Left lung (tissue), 14 donors: ENCODE measurements around the gene PLA2G2E. TPM values are rescaled to one million over a fixed set of nuclear protein-coding genes. Genes with fewer than 3 reads are reported as not detected.

Experiments
- ATAC-seq: fragments of 200-7000 bp; cut with Tn5 transposase; one replicate; pipeline ENCODE4 v1.9.1; 2020; ENCODE audit warnings: moderate library complexity
- DNase-seq, 4 donors: peaks; one replicate each; pipeline ENCODE4 v3.0.0-alpha.2; 2013 to 2020
- H3K27ac ChIP-seq, 2 donors: fragments of 200-600 bp; sonication (generic) in 1 of 2; one replicate each; pipeline versions ENCODE4 v1.5.0 to v1.8.0; 2020 to 2021
- H3K27me3 ChIP-seq, 2 donors: fragments of 200-600 bp; sonication (generic) in 1 of 2; one replicate each; pipeline versions ENCODE4 v1.5.0 to v1.8.0; 2020 to 2021
- H3K36me3 ChIP-seq, 2 donors: fragments of 200-600 bp; sonication (generic) in 1 of 2; one replicate each; pipeline versions ENCODE4 v1.5.0 to v1.8.0; 2020 to 2021
- H3K4me1 ChIP-seq, 2 donors: fragments of 200-600 bp; one replicate each; pipeline ENCODE4 v1.8.0; 2021
- H3K4me3 ChIP-seq, 2 donors: fragments of 200-600 bp; sonication (generic) in 1 of 2; one replicate each; pipeline versions ENCODE4 v1.5.0 to v1.8.0; 2020 to 2021; ENCODE audit warnings: mild to moderate bottlenecking in 1 of 2
- H3K9me3 ChIP-seq, 2 donors: fragments of 200-600 bp; sonication (generic) in 1 of 2; one replicate each; pipeline versions ENCODE4 v1.5.0 to v1.8.0; 2020 to 2021
- CTCF ChIP-seq, 2 donors: fragments of 200-600 bp; sonication (generic) in 1 of 2; IDR thresholded peaks; one replicate each; pipeline versions ENCODE4 v1.5.0 to v1.8.0; 2021; ENCODE audit warnings: antibody characterized with exemption in 2 of 2
- intact Hi-C, 2 donors: fragments of 100-400 bp; cut with DNase I; formaldehyde crosslinking; loops; one replicate each; pipeline versions ENCODE4 v1.11.2 to v1.14.2; 2022
- long read RNA-seq, 12 donors: library from polyadenylated mRNA in 2 of 12; unstranded in 2 of 12; transcript quantifications; one replicate each; pipeline ENCODE4 v2.0.0 and lab custom pipeline, GENCODE V29; 2019 to 2026
- polyA plus RNA-seq, 6 donors: library from polyadenylated mRNA; unstranded; fragments of 120-200 nt; gene quantifications; one replicate each; pipeline ENCODE4 v1.2.1, GENCODE V29; 2013; ENCODE audit not compliant: insufficient read length in 6 of 6
- total RNA-seq, 2 donors: library from RNA; stranded (reverse); fragmentation: NEBNext Ultra II Directional; extraction: Animal tissue kit (Norgen Biotek cat#: 25700); gene quantifications; one replicate each; pipeline ENCODE4 v1.2.1, GENCODE V29; 2021
- donor health status: DM: no; HTN: yes; CAD: no.
- donor health status: DM: no; HTN: no; CAD: no.

Gene PLA2G2E
- total RNA-seq (not detected), polyA plus RNA-seq (not detected)
- long read RNA-seq, donor 1, result 0 reads
- long read RNA-seq, donor 2, result 0 reads
- long read RNA-seq, donor 3, result 0 reads
- long read RNA-seq, donor 4, result 0 reads
- long read RNA-seq, donor 5, result 0 reads
- long read RNA-seq, donor 6, result 0 reads
- long read RNA-seq, donor 7, result 0 reads
- long read RNA-seq, donor 8, result 0 reads
- long read RNA-seq, donor 9, result 0 reads
- long read RNA-seq, donor 10, result 0 reads
- long read RNA-seq, donor 11, result 0 reads
- long read RNA-seq, donor 12, result 0 reads

GRCh38 chr1:19923137-19923952 is at the start of gene PLA2G2E:
Gene PLA2G2E (minus strand): TSS chr1:19923617. CDS start chr1:19923559, 58 bp downstream.
- no peaks in the 10 kb centered on the region for H3K9me3 ChIP-seq
- DNase-seq (no peak), ATAC-seq (no peak)
- no peaks in the 10 kb centered on the region for H3K36me3 ChIP-seq
- no peak within 1 kb of the TSS for H3K4me3 ChIP-seq
- intact Hi-C loops, result no loop called here
- H3K27me3 ChIP-seq, result peaks cover 0 to 18% of the 10 kb centered on the region in 2 donors
- H3K27ac ChIP-seq, result no peak within 1 kb of the TSS
- no peak for TF ChIP-seq CTCF (IDR thresholded peaks at IDR 0.05)
- no peaks in the 10 kb centered on the region for H3K4me1 ChIP-seq

GRCh38 chr1:19971664-19972063 is 48.2 kb upstream of the PLA2G2E start:
- H3K4me3 ChIP-seq, result no peak overlapping the region
- intact Hi-C loops, result no loop called here
- H3K27me3 ChIP-seq, result peaks cover 0 to 30% of the 10 kb centered on the region in 2 donors
- H3K36me3 ChIP-seq, result no peaks in the 10 kb centered on the region
- H3K4me1 ChIP-seq, result peaks cover 0 to 4% of the 10 kb centered on the region in 2 donors
- H3K9me3 ChIP-seq, result no peaks in the 10 kb centered on the region
- ATAC-seq, result no peak
- no peak overlapping the region for H3K27ac ChIP-seq
- TF ChIP-seq CTCF (IDR thresholded peaks at IDR 0.05), result no peak
- no peak for DNase-seq

GRCh38 chr1:19969898-19970660 is 46.7 kb upstream of the PLA2G2E start:
- TF ChIP-seq CTCF (IDR thresholded peaks at IDR 0.05), result no peak
- Histone ChIP-seq H3K27ac (no peak overlapping the region), H3K4me3 (no peak overlapping the region), H3K4me1 (peaks cover 0 to 2% of the 10 kb centered on the region in 2 donors), H3K36me3 (no peaks in the 10 kb centered on the region), H3K9me3 (no peaks in the 10 kb centered on the region), H3K27me3 (peaks cover 0 to 30% of the 10 kb centered on the region in 2 donors)
- DNase-seq (no peak), ATAC-seq (no peak)
- intact Hi-C loops, result no loop called here

- intact Hi-C loops, result no loop called here
- peaks cover 0 to 29% of the 10 kb centered on the region in 2 donors for H3K27me3 ChIP-seq
- H3K27ac ChIP-seq, result no peak overlapping the region
- no peak overlapping the region for H3K4me3 ChIP-seq
- no peaks in the 10 kb centered on the region for H3K4me1 ChIP-seq
- DNase-seq (no peak), ATAC-seq (no peak)
- H3K9me3 ChIP-seq, result no peaks in the 10 kb centered on the region
- no peak for TF ChIP-seq CTCF (IDR thresholded peaks at IDR 0.05)
- no peaks in the 10 kb centered on the region for H3K36me3 ChIP-seq
These were observed 44.4 kb upstream of the PLA2G2E start for GRCh38 chr1:19967808-19968207.

GRCh38 chr1:19964542-19964941 is 41.1 kb upstream of the PLA2G2E start:
- Histone ChIP-seq H3K4me1 (no peaks in the 10 kb centered on the region), H3K27me3 (peaks cover 0 to 30% of the 10 kb centered on the region in 2 donors), H3K9me3 (no peaks in the 10 kb centered on the region), H3K27ac (no peak overlapping the region), H3K36me3 (no peaks in the 10 kb centered on the region), H3K4me3 (no peak overlapping the region)
- no peak for ATAC-seq
- no peak for TF ChIP-seq CTCF (IDR thresholded peaks at IDR 0.05)
- DNase-seq, result no peak
- intact Hi-C loops, result no loop called here
